B cell (primary cell): ENCODE results near the gene ABTB2. TPM values are rescaled to one million over a fixed set of nuclear protein-coding genes. Genes with fewer than 3 reads are reported as not detected.

Experiments used
- ATAC-seq: fragments of 200-7000 bp; cut with Tn5 transposase; one replicate; pipeline ENCODE4 v1.10.0; 2021; ENCODE audit warnings: low read depth, mild to moderate bottlenecking, moderate number of reproducible peaks, moderate library complexity
- CTCF ChIA-PET: fragments of 350-600 bp; sonication (Branson Sonifier 250); formaldehyde crosslinking; loops from one replicate; lab custom pipeline; 2021; ENCODE audit warnings: antibody characterized with exemption, inconsistent platforms; lab: Charles Lee
- POLR2A ChIA-PET: fragments of 350-600 bp; sonication (Branson Sonifier 250); formaldehyde crosslinking; loops from one replicate; lab custom pipeline; 2021; ENCODE audit warnings: antibody characterized with exemption; lab: Charles Lee
- DNase-seq: peaks from one replicate; pipeline ENCODE4 v3.0.0; 2013
- H2AFZ ChIP-seq: 2 replicates; pipeline ENCODE4 v1.6.1; 2012; ENCODE audit warnings: mild to moderate bottlenecking, low read depth, low read length; ENCODE audit not compliant: insufficient read depth, poor library complexity, severe bottlenecking
- H3K27ac ChIP-seq, 2 donors: 1 replicate in 1 of 2; 2 replicates in 1 of 2; pipeline ENCODE4 v1.5.1; 2012 to 2013; ENCODE audit warnings: low read length in 2 of 2, mild to moderate bottlenecking in 2 of 2, moderate library complexity in 1 of 2
- H3K27me3 ChIP-seq, 4 experiments: fragments of 200-600 bp in 1 of 4; sonication (generic) in 1 of 4; replicated peaks in 1 of 4; 1 replicate in 2 of 4; 2 replicates in 2 of 4; pipeline versions ENCODE4 v1.6.1 to v1.7.0; 2013 to 2016; ENCODE audit warnings: low read length in 3 of 4, mild to moderate bottlenecking in 2 of 4, mixed read lengths in 1 of 4, moderate library complexity in 1 of 4; ENCODE audit not compliant: insufficient read depth in 4 of 4, control insufficient read depth in 3 of 4; ENCODE audit errors: control extremely low read depth in 1 of 4
- H3K36me3 ChIP-seq, 2 experiments: replicated peaks in 1 of 2; 1 replicate in 1 of 2; 2 replicates in 1 of 2; pipeline versions ENCODE4 v1.6.1 to v1.7.1; 2013; ENCODE audit warnings: low read length in 1 of 2; ENCODE audit not compliant: insufficient read depth in 2 of 2, control insufficient read depth in 1 of 2; ENCODE audit errors: control extremely low read depth in 1 of 2, extremely low read depth in 1 of 2
- H3K4me1 ChIP-seq, 2 donors: fragments of 200-600 bp in 1 of 2; sonication (generic) in 1 of 2; 1 replicate in 1 of 2; 2 replicates in 1 of 2; pipeline versions ENCODE4 v1.5.1 to v1.6.1; 2013 to 2017; ENCODE audit warnings: low read length in 2 of 2; ENCODE audit not compliant: control insufficient read depth in 2 of 2, insufficient read depth in 2 of 2
- H3K4me2 ChIP-seq: replicated peaks from 2 replicates; pipeline ENCODE3; 2012; ENCODE audit warnings: mild to moderate bottlenecking, low read depth, low read length; ENCODE audit not compliant: poor library complexity, severe bottlenecking
- H3K4me3 ChIP-seq, 5 experiments: fragments of 200-600 bp in 1 of 5; sonication (generic) in 1 of 5; 1 replicate in 3 of 5; 2 replicates in 2 of 5; pipeline versions ENCODE4 v1.5.1 to v1.7.0; 2011 to 2016; ENCODE audit warnings: low read length in 4 of 5, mild to moderate bottlenecking in 4 of 5, low read depth in 2 of 5, control low read depth in 1 of 5, moderate library complexity in 1 of 5; ENCODE audit not compliant: insufficient read depth in 1 of 5; ENCODE audit errors: control extremely low read depth in 1 of 5, extremely low read depth in 1 of 5
- H3K79me2 ChIP-seq: fragments of 200-600 bp; sonication (generic); one replicate; pipeline ENCODE4 v1.6.0; 2016; ENCODE audit warnings: low read length; ENCODE audit not compliant: control insufficient read depth, insufficient read depth
- H3K9ac ChIP-seq: fragments of 200-600 bp; sonication (generic); 2 replicates; pipeline ENCODE4 v1.6.1; 2017; ENCODE audit warnings: mild to moderate bottlenecking, low read length, moderate library complexity
- H3K9me3 ChIP-seq, 3 donors: one replicate each; pipeline versions ENCODE4 v1.6.1 to v1.7.1; 2013; ENCODE audit warnings: low read length in 2 of 3; ENCODE audit not compliant: control insufficient read depth in 2 of 3, insufficient read depth in 1 of 3; ENCODE audit errors: control extremely low read depth in 1 of 3
- H4K20me1 ChIP-seq: 2 replicates; pipeline ENCODE4 v1.6.0; 2012; ENCODE audit warnings: mild to moderate bottlenecking, low read length; ENCODE audit not compliant: insufficient read depth, control insufficient read depth, poor library complexity, severe bottlenecking
- H3K27ac Mint-ChIP-seq: one replicate; pipeline ENCODE4 v1.8.0; 2021; ENCODE audit warnings: mixed read lengths
- H3K27me3 Mint-ChIP-seq: one replicate; pipeline ENCODE4 v1.8.0; 2021; ENCODE audit warnings: mixed read lengths
- H3K4me1 Mint-ChIP-seq: one replicate; pipeline ENCODE4 v1.8.0; 2021; ENCODE audit warnings: mixed read lengths
- H3K4me3 Mint-ChIP-seq: one replicate; pipeline ENCODE4 v1.8.0; 2021; ENCODE audit warnings: mixed read lengths
- H3K9me3 Mint-ChIP-seq: one replicate; pipeline ENCODE4 v1.8.0; 2022; ENCODE audit warnings: mixed read lengths; ENCODE audit not compliant: insufficient read depth
- CTCF ChIP-seq: fragments of 200-600 bp; IDR thresholded peaks from one replicate; pipeline ENCODE4 v1.8.0; 2022; ENCODE audit warnings: antibody characterized with exemption, mild to moderate bottlenecking
- EZH2 ChIP-seq: IDR thresholded peaks from 2 replicates; pipeline ENCODE4 v1.6.1; 2012; ENCODE audit warnings: borderline replicate concordance, low read depth, mild to moderate bottlenecking, moderate library complexity, low read length; ENCODE audit not compliant: insufficient read depth, poor library complexity, severe bottlenecking
- WGBS: methylation state at CpG from one replicate; pipeline ENCODE4 v1.1.5; 2013; ENCODE audit warnings: missing lambda C conversion rate; ENCODE audit not compliant: insufficient coverage; 5-methylcytosine and 5-hydroxymethylcytosine counted together
- intact Hi-C: fragments of 100-400 bp; cut with micrococcal nuclease; formaldehyde crosslinking; loops from one replicate; pipeline ENCODE4 v1.10.0; 2022
- polyA plus RNA-seq: library from polyadenylated mRNA; depleted of rRNA; stranded (reverse); fragments of >200 nt; gene quantifications from 2 replicates; pipeline ENCODE4 v1.2.3, GENCODE V29; 2012
- total RNA-seq, 2 donors: library from RNA; stranded (reverse); fragments of 120-200 nt in 1 of 2; gene quantifications; 1 replicate in 1 of 2; 2 replicates in 1 of 2; pipeline versions ENCODE4 v1.2.3 to v1.2.4, GENCODE V29; 2013 to 2022

ABTB2 gene
- total and polyA plus RNA-seq, 2 donors (not counting 1 experiment from before 2014, with no cell fraction given): 0.30 to 5.9 TPM

- ATAC-seq: no peak
- H2AFZ ChIP-seq: no peak overlapping the region
- H3K4me3 ChIP-seq: no peak overlapping the region
- intact Hi-C loops: no loop called here
- peaks cover 2% of the 10 kb centered on the region for H3K4me1 Mint-ChIP-seq
- H3K4me1 ChIP-seq: no peaks in the 10 kb centered on the region
- ChIA-PET POLR2A (no interaction called here), CTCF (interaction anchor here (1.3 kb wide), 1 partner anchor 82 kb away, joined by 3 read pairs; no protein-coding TSS in a partner anchor)
- no peak overlapping the region for H3K4me2 ChIP-seq
- H3K27me3 ChIP-seq: no peaks in the 10 kb centered on the region
- no peak overlapping the region for H3K9ac ChIP-seq
- H3K9me3 ChIP-seq: no peaks in the 10 kb centered on the region
- TF ChIP-seq CTCF: no peak
- TF ChIP-seq EZH2: no peak
- H3K4me3 Mint-ChIP-seq: no peak overlapping the region
- H3K79me2 ChIP-seq: no peaks in the 10 kb centered on the region
- 11% methylated on average over 5 of the region's 6 CpGs for WGBS
- H3K27ac Mint-ChIP-seq: no peak overlapping the region
- no peaks in the 10 kb centered on the region for H4K20me1 ChIP-seq
- H3K9me3 Mint-ChIP-seq: no peaks in the 10 kb centered on the region
- H3K36me3 ChIP-seq: no peaks in the 10 kb centered on the region
- H3K27me3 Mint-ChIP-seq: no peaks in the 10 kb centered on the region
- no peak for DNase-seq
- no peak overlapping the region for H3K27ac ChIP-seq
Observed at GRCh38 chr11:34268906-34269430, 88.8 kb downstream of the ABTB2 start.

GRCh38 chr11:34267417-34267816 lies 90.4 kb downstream of the ABTB2 start:
- H4K20me1 ChIP-seq: no peaks in the 10 kb centered on the region
- DNase-seq (no peak), ATAC-seq (no peak)
- H3K9ac ChIP-seq: no peak overlapping the region
- CTCF ChIA-PET: no interaction called here
- POLR2A ChIA-PET: no interaction called here
- intact Hi-C loops: no loop called here
- no peak overlapping the region for H3K4me2 ChIP-seq
- H3K27ac ChIP-seq: no peak overlapping the region
- no peak overlapping the region for H3K27ac Mint-ChIP-seq
- H3K79me2 ChIP-seq: no peaks in the 10 kb centered on the region
- no peak overlapping the region for H3K4me3 Mint-ChIP-seq
- H3K4me1 Mint-ChIP-seq: peaks cover 2% of the 10 kb centered on the region
- H2AFZ ChIP-seq: no peak overlapping the region
- H3K9me3 ChIP-seq: no peaks in the 10 kb centered on the region
- H3K27me3 ChIP-seq: no peaks in the 10 kb centered on the region
- H3K36me3 ChIP-seq: no peaks in the 10 kb centered on the region
- no CpG with 5 or more reads among the region's 3 CpGs for WGBS
- no peak for TF ChIP-seq CTCF
- TF ChIP-seq EZH2: no peak
- no peaks in the 10 kb centered on the region for H3K9me3 Mint-ChIP-seq
- H3K27me3 Mint-ChIP-seq: no peaks in the 10 kb centered on the region
- no peak overlapping the region for H3K4me3 ChIP-seq
- no peaks in the 10 kb centered on the region for H3K4me1 ChIP-seq
